ENCODE data around the gene PHF21B. TPM values are rescaled to one million over a fixed set of nuclear protein-coding genes. Genes with fewer than 3 reads are reported as not detected.
"Not testable (repeated sequence)": the region's sequence is repeated elsewhere in the genome, so short reads cannot be mapped to it uniquely, and the experiment has no call there.

The PHF21B gene
- total and polyA plus RNA-seq, 2 experiments from 2014 or later = 20.6 to 149 TPM

GRCh38 chr22:44855855-44856254 lies 153.9 kb downstream of the PHF21B start (continued):
- no peak for TF ChIP-seq ETS1 (IDR thresholded peaks at IDR 0.05)
- TF ChIP-seq ZNF114 (CRISPR knock-in tag; IDR thresholded peaks at IDR 0.05) = no peak
- TF ChIP-seq EZH2 (IDR thresholded peaks at IDR 0.05; ENCODE audit: low read depth, unreplicated experiment) = no peak

GRCh38 chr22:44854641-44855040 lies 155.2 kb downstream of the PHF21B start:
- DNase-seq (ENCODE audit: low spot score); H3K27me3 ChIP-seq (ENCODE audit: insufficient read depth); H3K79me2 ChIP-seq (replicated peaks; ENCODE audit: insufficient read depth); H3K4me1 ChIP-seq (ENCODE audit: insufficient read depth); H3K4me2 ChIP-seq; ATAC-seq; H3F3A ChIP-seq (replicated peaks; ENCODE audit: low read depth); H3K36me3 ChIP-seq (ENCODE audit: insufficient read depth); H3K27me3 Mint-ChIP-seq (ENCODE audit: insufficient read depth, low read depth, poor library complexity); H4K20me1 ChIP-seq (replicated peaks; ENCODE audit: insufficient read depth); H3K9me2 ChIP-seq (ENCODE audit: insufficient read depth); H3K27ac Mint-ChIP-seq; H3K27ac ChIP-seq (ENCODE audit: low read depth); H3K4me3 Mint-ChIP-seq; H3K4me1 Mint-ChIP-seq; H2AFZ ChIP-seq; H3K4me3 ChIP-seq; H3K9me3 Mint-ChIP-seq: not testable (repeated sequence)
- peaks cover 26% of the 10 kb centered on the region for H3K36me3 Mint-ChIP-seq (ENCODE audit: low read depth)

- Histone ChIP-seq H3K9me2 (ENCODE audit: insufficient read depth) (no peaks in the 10 kb centered on the region), H3K4me2 (no peak overlapping the region), H3F3A (replicated peaks; ENCODE audit: low read depth) (no peaks in the 10 kb centered on the region), H4K20me1 (replicated peaks; ENCODE audit: insufficient read depth) (no peaks in the 10 kb centered on the region; the same call in 1 of the 2 replicates), H2AFZ (no peak overlapping the region), H3K27ac (ENCODE audit: low read depth) (no peak overlapping the region), H3K36me3 (ENCODE audit: insufficient read depth) (no peaks in the 10 kb centered on the region; the same call in 1 of the 2 replicates), H3K4me3 (no peak overlapping the region), H3K4me1 (ENCODE audit: insufficient read depth) (no peaks in the 10 kb centered on the region), H3K79me2 (replicated peaks; ENCODE audit: insufficient read depth) (no peaks in the 10 kb centered on the region), H3K27me3 (ENCODE audit: insufficient read depth) (no peaks in the 10 kb centered on the region)
- peaks cover 6% of the 10 kb centered on the region; the same call in 1 of the 3 replicates for H3K4me1 Mint-ChIP-seq
- TF ChIP-seq POLR2AphosphoS5 (IDR thresholded peaks at IDR 0.05; ENCODE audit: low read depth) (no peak), CTCF (conservative IDR thresholded peaks at IDR 0.05; ENCODE audit: low read depth in 2 of 2) (no peak)
- H3K4me3 Mint-ChIP-seq = no peak overlapping the region
- DNase-seq (ENCODE audit: low spot score) (no peak), ATAC-seq (no peak)
- H3K27me3 Mint-ChIP-seq (ENCODE audit: insufficient read depth, low read depth, poor library complexity) = peaks cover 2% of the 10 kb centered on the region
- H3K27ac Mint-ChIP-seq = no peak overlapping the region
- H3K9me3 Mint-ChIP-seq = no peaks in the 10 kb centered on the region; the same call in 2 of the 3 replicates
- H3K36me3 Mint-ChIP-seq (ENCODE audit: low read depth) = peaks cover 11% of the 10 kb centered on the region; the same call in 2 of the 3 replicates
These were observed 158.9 kb downstream of the PHF21B start for GRCh38 chr22:44850946-44851345.
